ENCODE data around the gene COL4A5. TPM values are rescaled to one million over a fixed set of nuclear protein-coding genes. Genes with fewer than 3 reads are reported as not detected.

Gene COL4A5
- total RNA-seq, 1 donor from 2014 or later: 26.6 TPM

DNA sequence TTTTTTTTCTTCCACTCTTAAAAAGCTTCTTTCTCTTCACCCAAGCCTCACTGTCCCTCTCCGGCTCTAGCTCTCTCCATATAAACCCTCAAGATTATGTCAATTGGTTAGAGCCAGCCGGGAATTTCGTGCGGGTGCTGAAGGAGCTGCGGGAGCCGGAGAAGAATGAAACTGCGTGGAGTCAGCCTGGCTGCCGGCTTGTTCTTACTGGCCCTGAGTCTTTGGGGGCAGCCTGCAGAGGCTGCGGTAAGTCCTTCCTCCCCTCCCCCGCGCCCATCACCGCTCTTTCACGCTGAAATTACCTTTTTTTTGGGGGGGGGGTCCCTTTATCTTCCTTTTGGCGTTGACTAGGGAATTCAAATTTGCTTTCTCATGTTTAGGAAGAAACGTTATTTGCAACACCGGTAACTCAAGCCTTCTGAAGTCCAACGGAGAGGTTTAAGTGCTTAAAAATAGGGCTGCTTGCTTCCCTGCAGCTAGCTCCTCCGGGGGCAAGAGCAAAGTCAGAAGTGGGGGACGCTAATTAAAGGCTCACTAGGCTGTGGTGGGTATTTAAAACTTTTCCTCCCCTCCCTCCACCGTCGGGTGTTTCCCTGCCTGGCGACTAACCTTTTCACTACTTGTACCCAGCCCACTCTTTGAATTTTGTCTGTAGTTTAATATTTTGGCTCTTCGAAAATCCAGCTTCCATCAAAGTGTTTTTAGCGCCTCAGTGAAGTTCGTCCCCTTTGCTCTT is 491 bp downstream of the COL4A5 start:
- peak; percentile 44 for DNase-seq
- Histone ChIP-seq H3K27ac (peak overlapping the region; percentile 36), H3K36me3 (no peaks in the 10 kb centered on the region), H3K4me3 (peak overlapping the region; percentile 49), H3K9me3 (no peaks in the 10 kb centered on the region), H3K27me3 (no peaks in the 10 kb centered on the region), H3K4me1 (no peaks in the 10 kb centered on the region)
- intact Hi-C loops (cut with DNase I): no loop called here
- TF ChIP-seq CTCF (IDR thresholded peaks at IDR 0.05): no peak
- no peak for ATAC-seq

DNA sequence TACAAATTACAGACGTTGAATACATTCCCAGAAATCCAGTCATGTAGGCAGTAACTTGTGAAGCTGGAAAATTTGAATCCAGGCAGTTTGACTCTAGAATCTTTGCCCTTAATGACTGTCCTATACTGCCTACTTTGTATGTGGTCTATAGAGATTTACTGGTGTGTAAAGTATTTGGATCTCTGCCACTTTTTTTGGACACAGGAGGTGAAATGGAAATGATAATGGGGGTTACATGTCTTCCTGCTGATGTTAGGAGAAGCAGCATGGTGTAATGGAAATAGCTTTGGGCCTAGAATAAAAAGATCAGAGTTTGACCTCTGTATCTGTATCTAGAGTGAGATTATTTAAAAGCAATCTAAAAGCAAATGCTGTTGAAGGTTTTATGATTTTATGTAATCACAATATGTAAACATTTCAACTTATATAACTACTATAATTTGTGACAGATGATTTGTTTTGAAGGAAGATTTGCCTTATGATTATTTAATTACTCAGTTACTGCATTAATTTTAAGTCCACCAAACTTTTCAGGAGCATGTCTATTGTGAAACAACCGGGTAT is 3.3 kb downstream of the COL4A5 start:
- no peak for DNase-seq
- Histone ChIP-seq H3K4me1 (no peaks in the 10 kb centered on the region), H3K27ac (no peak overlapping the region), H3K4me3 (no peak overlapping the region), H3K27me3 (no peaks in the 10 kb centered on the region), H3K36me3 (no peaks in the 10 kb centered on the region), H3K9me3 (no peaks in the 10 kb centered on the region)
- no peak for ATAC-seq
- intact Hi-C loops (cut with DNase I): no loop called here
- TF ChIP-seq CTCF (IDR thresholded peaks at IDR 0.05): no peak

- no peaks in the 10 kb centered on the region for H3K36me3 ChIP-seq
- DNase-seq (no peak), ATAC-seq (no peak)
- no peak overlapping the region for H3K4me3 ChIP-seq
- no peaks in the 10 kb centered on the region for H3K4me1 ChIP-seq
- no peaks in the 10 kb centered on the region for H3K9me3 ChIP-seq
- intact Hi-C loops (cut with DNase I): no loop called here
- no peak for TF ChIP-seq CTCF (IDR thresholded peaks at IDR 0.05)
- no peak overlapping the region for H3K27ac ChIP-seq
- H3K27me3 ChIP-seq: no peaks in the 10 kb centered on the region
Measured at GRCh38 chrX:108447303-108447702, 7.7 kb downstream of the COL4A5 start.

- H3K27ac ChIP-seq: no peak overlapping the region
- H3K36me3 ChIP-seq: no peaks in the 10 kb centered on the region
- no peak for ATAC-seq
- H3K4me3 ChIP-seq: no peak overlapping the region
- no peaks in the 10 kb centered on the region for H3K4me1 ChIP-seq
- intact Hi-C loops (cut with DNase I): no loop called here
- no peaks in the 10 kb centered on the region for H3K9me3 ChIP-seq
- no peak for DNase-seq
- TF ChIP-seq CTCF (IDR thresholded peaks at IDR 0.05): no peak
- no peaks in the 10 kb centered on the region for H3K27me3 ChIP-seq
Measured at GRCh38 chrX:108453841-108454240, 14.2 kb downstream of the COL4A5 start.

- ATAC-seq (no peak), DNase-seq (no peak)
- intact Hi-C loops (cut with DNase I): no loop called here
Measured at GRCh38 chrX:108456971-108457477, 17.4 kb downstream of the COL4A5 start.

More at GRCh38 chrX:108456971-108457477, 17.4 kb downstream of the COL4A5 start:
- Histone ChIP-seq H3K9me3 (no peaks in the 10 kb centered on the region), H3K27me3 (no peaks in the 10 kb centered on the region), H3K36me3 (no peaks in the 10 kb centered on the region), H3K27ac (no peak overlapping the region), H3K4me1 (no peaks in the 10 kb centered on the region), H3K4me3 (no peak overlapping the region)
- no peak for TF ChIP-seq CTCF (IDR thresholded peaks at IDR 0.05)
